Endodermal cell (in vitro differentiated cells): Measurements from ENCODE around the gene GPN3. TPM values are rescaled to one million over a fixed set of nuclear protein-coding genes. Genes with fewer than 3 reads are reported as not detected.
A peak's percentile ranks its signal among the peaks of the same experiment; 100 is the strongest.

ENCODE experiments used
- DNase-seq: peaks from one replicate; pipeline ENCODE4 v3.0.0-alpha.2; 2017
- H3K27ac ChIP-seq: 2 replicates; pipeline ENCODE4 v1.5.1; 2013; ENCODE audit warnings: mild to moderate bottlenecking, low read depth, low read length, moderate library complexity
- H3K27me3 ChIP-seq: 2 replicates; pipeline ENCODE4 v1.6.1; 2013; ENCODE audit warnings: mild to moderate bottlenecking, low read length, moderate library complexity; ENCODE audit not compliant: insufficient read depth, control insufficient read depth, poor library complexity, severe bottlenecking
- H3K36me3 ChIP-seq: 2 replicates; pipeline ENCODE4 v1.7.0; 2013; ENCODE audit warnings: mild to moderate bottlenecking, low read length, moderate library complexity; ENCODE audit not compliant: control insufficient read depth, insufficient read depth
- H3K4me1 ChIP-seq: one replicate; pipeline ENCODE4 v1.7.0; 2013; ENCODE audit warnings: low read length; ENCODE audit not compliant: control insufficient read depth, insufficient read depth
- H3K4me3 ChIP-seq: 2 replicates; pipeline ENCODE4 v1.5.1; 2013; ENCODE audit warnings: mild to moderate bottlenecking, low read length, moderate library complexity
- H3K9ac ChIP-seq: 2 replicates; pipeline ENCODE4 v1.6.1; 2013; ENCODE audit warnings: mild to moderate bottlenecking, low read length, moderate library complexity; ENCODE audit not compliant: poor library complexity, severe bottlenecking; ENCODE audit errors: extremely low read depth
- H3K9me3 ChIP-seq: 2 replicates; pipeline ENCODE4 v1.6.1; 2013; ENCODE audit warnings: mild to moderate bottlenecking, low read length, moderate library complexity; ENCODE audit not compliant: control insufficient read depth
- H3K27ac Mint-ChIP-seq: 2 replicates; pipeline ENCODE4 v1.8.0; 2020; ENCODE audit warnings: mixed read lengths
- H3K27me3 Mint-ChIP-seq: 2 replicates; pipeline ENCODE4 v1.8.0; 2021; ENCODE audit warnings: mild to moderate bottlenecking, mixed read lengths; ENCODE audit not compliant: insufficient read depth
- H3K36me3 Mint-ChIP-seq: 2 replicates; pipeline ENCODE4 v1.8.0; 2020; ENCODE audit warnings: low read depth, mixed read lengths
- H3K4me1 Mint-ChIP-seq: 2 replicates; pipeline ENCODE4 v1.8.0; 2020; ENCODE audit warnings: mixed read lengths
- H3K4me3 Mint-ChIP-seq: 2 replicates; pipeline ENCODE4 v1.8.0; 2020; ENCODE audit warnings: mild to moderate bottlenecking, moderate library complexity, mixed read lengths
- H3K9me3 Mint-ChIP-seq: 2 replicates; pipeline ENCODE4 v1.8.0; 2020; ENCODE audit warnings: mild to moderate bottlenecking, mixed read lengths
- WGBS, 2 experiments: methylation state at CpG; one replicate each; pipeline versions ENCODE4 v1.1.5 to v1.1.7; 2013; ENCODE audit warnings: missing lambda C conversion rate in 2 of 2, mixed read lengths in 1 of 2; ENCODE audit not compliant: insufficient coverage in 1 of 2, insufficient read length in 1 of 2; 5-methylcytosine and 5-hydroxymethylcytosine counted together
- total RNA-seq, 2 donors: library from RNA; stranded (reverse); fragmentation: NEBNext Ultra II Directional in 1 of 2; extraction: Animal tissue kit (Norgen Biotek cat#: 25700) in 1 of 2; gene quantifications; 2 replicates in 1 of 2; 3 replicates in 1 of 2; pipeline ENCODE4 v1.2.1, GENCODE V29; 2021
- TF ChIP-seq, protein P1 (sequence below): fragments of 200-600 bp; sonication (generic); conservative IDR thresholded peaks from 2 replicates; pipeline ENCODE4 v1.5.0; 2021; ENCODE audit warnings: antibody characterized with exemption, mild to moderate bottlenecking

The GPN3 gene
- total RNA-seq, 2 donors from 2014 or later: 40.8 to 50.7 TPM

DNA sequence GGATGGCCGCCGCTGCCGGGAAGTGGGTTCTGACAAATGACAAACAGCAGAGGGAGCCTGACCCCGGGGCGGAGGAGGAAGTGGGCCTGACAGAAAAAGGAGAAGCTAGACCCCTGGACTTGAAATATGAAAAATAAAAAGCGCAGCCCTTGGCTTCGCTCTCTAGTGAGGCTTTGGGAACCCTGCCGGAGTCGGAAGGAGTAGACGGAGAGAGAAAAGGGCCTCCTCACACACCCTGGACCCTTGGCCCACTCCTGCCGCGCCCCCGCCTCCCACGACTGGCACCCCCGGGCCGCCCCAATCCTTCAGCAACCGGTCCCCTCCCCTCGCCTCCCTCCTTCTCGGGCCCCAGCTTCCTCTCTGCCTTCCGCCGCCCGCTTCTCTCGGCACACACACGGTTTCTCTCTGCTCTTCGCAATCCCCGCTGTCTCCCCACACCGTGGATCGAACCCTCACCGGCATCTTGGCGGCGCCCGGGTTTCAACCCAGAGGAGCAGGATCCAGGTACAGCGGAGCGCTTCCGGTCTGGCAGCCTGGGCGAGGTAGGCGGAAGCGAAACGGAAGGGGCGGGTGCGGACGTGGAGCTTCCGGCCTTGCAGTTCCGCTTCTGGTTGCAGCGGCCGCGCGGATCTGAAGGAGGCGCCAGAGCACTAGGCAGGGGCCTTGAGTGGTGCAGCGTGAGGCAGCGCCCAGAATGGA, 18.1 kb downstream of the GPN3 start, which contains the start of gene ARPC3:
TSS of gene ARPC3 (minus strand) at position 539 of the 699 bp plus-strand sequence. CDS start at position 462, 77 bp downstream.
- DNase-seq: peak; percentile 100
- Mint-ChIP-seq H3K36me3 (peaks cover 44% of the 10 kb centered on the region), H3K9me3 (no peaks in the 10 kb centered on the region), H3K27ac (peak within 1 kb of the TSS; percentile 97), H3K27me3 (no peaks in the 10 kb centered on the region), H3K4me1 (peaks cover 8% of the 10 kb centered on the region), H3K4me3 (peak within 1 kb of the TSS; percentile 99)
- 0% methylated on average over 13 to 51 of the region's 51 CpGs for WGBS, 2 experiments
- Histone ChIP-seq H3K9ac (peak within 1 kb of the TSS; percentile 96), H3K27ac (peak within 1 kb of the TSS; percentile 68), H3K4me3 (peak within 1 kb of the TSS; percentile 98), H3K9me3 (no peaks in the 10 kb centered on the region), H3K36me3 (peaks cover 60% of the 10 kb centered on the region), H3K27me3 (no peaks in the 10 kb centered on the region), H3K4me1 (no peaks in the 10 kb centered on the region)
- TF ChIP-seq, protein P1, sequence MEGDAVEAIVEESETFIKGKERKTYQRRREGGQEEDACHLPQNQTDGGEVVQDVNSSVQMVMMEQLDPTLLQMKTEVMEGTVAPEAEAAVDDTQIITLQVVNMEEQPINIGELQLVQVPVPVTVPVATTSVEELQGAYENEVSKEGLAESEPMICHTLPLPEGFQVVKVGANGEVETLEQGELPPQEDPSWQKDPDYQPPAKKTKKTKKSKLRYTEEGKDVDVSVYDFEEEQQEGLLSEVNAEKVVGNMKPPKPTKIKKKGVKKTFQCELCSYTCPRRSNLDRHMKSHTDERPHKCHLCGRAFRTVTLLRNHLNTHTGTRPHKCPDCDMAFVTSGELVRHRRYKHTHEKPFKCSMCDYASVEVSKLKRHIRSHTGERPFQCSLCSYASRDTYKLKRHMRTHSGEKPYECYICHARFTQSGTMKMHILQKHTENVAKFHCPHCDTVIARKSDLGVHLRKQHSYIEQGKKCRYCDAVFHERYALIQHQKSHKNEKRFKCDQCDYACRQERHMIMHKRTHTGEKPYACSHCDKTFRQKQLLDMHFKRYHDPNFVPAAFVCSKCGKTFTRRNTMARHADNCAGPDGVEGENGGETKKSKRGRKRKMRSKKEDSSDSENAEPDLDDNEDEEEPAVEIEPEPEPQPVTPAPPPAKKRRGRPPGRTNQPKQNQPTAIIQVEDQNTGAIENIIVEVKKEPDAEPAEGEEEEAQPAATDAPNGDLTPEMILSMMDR: peak; percentile 87

DNA sequence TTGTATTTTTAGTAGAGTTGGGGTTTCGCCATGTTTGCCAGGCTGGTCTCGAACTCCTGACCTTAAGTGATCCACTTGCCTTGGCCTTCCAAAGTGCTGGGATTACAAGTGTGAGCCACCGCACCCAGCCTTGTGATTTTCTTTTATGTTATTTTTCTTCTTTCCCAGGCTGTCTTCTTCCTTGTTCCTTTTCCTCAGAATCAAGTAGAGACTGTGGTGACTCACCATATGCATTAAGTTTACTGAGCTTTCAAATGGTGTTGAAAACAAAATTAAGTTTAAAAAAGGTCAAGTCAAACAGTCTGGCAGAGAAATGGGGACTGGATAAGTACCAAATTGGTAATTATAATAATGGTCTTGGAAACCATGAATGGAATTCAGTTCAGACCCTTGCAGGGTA, 23.6 kb downstream of the GPN3 start:
- Mint-ChIP-seq H3K4me3 (no peak overlapping the region), H3K27me3 (no peaks in the 10 kb centered on the region), H3K36me3 (peaks cover 50% of the 10 kb centered on the region), H3K9me3 (no peaks in the 10 kb centered on the region), H3K4me1 (peaks cover 5% of the 10 kb centered on the region), H3K27ac (no peak overlapping the region)
- Histone ChIP-seq H3K4me3 (no peak overlapping the region), H3K27ac (no peak overlapping the region), H3K36me3 (peaks cover 76% of the 10 kb centered on the region), H3K9ac (no peak overlapping the region), H3K27me3 (no peaks in the 10 kb centered on the region), H3K9me3 (no peaks in the 10 kb centered on the region), H3K4me1 (no peaks in the 10 kb centered on the region)
- TF ChIP-seq, protein P1: no peak
- DNase-seq: no peak
- WGBS, 2 experiments: 94 to 100% methylated on average over 3 of the region's 3 CpGs

DNA sequence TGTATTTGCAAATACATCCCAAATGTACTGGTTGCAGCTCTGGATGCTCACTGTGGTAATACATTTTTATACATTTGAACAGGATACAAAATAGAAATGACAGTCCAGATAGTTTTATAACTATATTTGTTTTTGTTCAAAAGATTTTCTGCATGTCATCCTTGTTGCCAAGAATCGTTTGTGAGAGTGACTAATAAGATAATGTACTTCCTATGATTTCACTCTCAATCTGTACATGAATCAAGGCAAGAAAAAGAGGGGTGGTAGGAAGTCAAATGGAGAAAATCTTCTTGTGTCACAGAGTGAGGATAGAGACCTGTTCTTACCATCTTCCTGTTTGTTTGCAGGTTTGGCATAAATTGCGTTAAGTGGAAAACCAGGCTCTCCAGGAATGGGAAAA, 31.8 kb downstream of the GPN3 start:
- Histone ChIP-seq H3K9ac (no peak overlapping the region), H3K27ac (no peak overlapping the region), H3K27me3 (no peaks in the 10 kb centered on the region), H3K36me3 (peaks cover 56% of the 10 kb centered on the region), H3K4me3 (no peak overlapping the region), H3K9me3 (no peaks in the 10 kb centered on the region), H3K4me1 (no peaks in the 10 kb centered on the region)
- TF ChIP-seq, protein P1: no peak
- no peak for DNase-seq
- Mint-ChIP-seq H3K4me1 (no peaks in the 10 kb centered on the region), H3K9me3 (no peaks in the 10 kb centered on the region), H3K4me3 (no peak overlapping the region), H3K36me3 (peaks cover 58% of the 10 kb centered on the region), H3K27me3 (no peaks in the 10 kb centered on the region), H3K27ac (no peak overlapping the region)
- WGBS, 2 experiments: 92% methylated on average over 2 of the region's 2 CpGs; no CpG with 5 or more reads in 1 of the 2 experiments
